COLO668 (cell line): ENCODE measurements around the gene POM121L2.
"Not testable (repeated sequence)": the region's sequence is repeated elsewhere in the genome, so short reads cannot be mapped to it uniquely, and the experiment has no call there.

Experiments used
- DNase-seq: peaks from one replicate; lab custom pipeline; 2025; ENCODE audit not compliant: unreplicated experiment; lab: John Stamatoyannopoulos, UW

POM121L2 gene

GRCh38 chr6:27294409-27294808 is 17.7 kb downstream of the POM121L2 start:
- DNase-seq, result no peak

GRCh38 chr6:27293436-27294098 is 18.5 kb downstream of the POM121L2 start:
- no peak for DNase-seq

DNA sequence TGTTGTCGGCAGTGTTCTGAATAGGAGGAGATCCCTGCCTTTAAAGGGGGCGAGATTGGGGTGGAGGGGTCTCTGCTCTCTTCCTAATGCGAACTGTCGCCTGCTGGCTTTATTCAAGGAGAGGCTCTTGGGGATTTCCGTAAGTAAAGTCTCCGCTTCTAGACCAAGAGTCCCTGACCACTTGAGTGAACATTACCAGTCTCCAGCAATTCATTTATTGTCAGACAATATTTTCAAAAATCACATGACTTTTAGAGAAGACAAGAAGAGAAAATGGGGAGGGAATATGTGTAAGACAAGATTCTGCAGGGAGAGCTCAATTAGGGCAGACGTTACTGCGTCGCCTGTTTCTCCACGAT is 21.2 kb downstream of the POM121L2 start:
- DNase-seq, result no peak

DNA sequence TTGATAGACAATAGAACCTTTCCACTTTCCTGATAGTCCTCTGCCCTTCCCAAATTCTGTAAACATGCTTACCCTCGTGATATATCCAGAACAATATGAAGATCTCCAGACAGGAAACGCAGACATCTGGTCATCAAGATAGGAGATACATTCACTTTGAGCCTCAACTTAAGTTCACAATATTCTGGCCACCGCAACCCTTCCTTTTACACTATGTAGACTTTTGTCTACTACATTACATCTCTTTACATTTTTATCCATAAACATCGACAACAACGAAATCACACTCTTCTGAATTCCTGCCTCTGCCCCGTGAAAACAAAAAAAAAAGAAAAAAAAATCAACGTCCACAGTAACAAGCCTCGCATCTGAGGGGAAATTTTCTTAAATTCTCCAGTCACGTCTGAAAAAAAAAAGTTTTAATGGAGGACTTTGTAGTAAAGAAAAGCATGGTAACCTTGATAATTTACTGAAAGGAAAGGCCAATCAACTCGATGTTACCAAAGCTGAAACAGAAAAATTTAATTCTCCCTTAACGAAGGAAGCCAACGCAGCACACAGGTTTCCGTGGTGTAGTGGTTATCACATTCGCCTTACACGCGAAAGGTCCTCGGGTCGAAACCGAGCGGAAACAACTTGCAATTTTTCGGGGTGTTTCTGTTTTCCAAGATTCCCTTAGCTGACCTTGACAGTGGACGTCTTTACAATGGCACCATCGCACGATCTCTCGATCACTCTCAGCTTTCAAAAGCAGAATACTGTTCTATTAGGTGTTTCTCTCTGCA is 21.8 kb downstream of the POM121L2 start:
- DNase-seq, result no peak

- DNase-seq, result no peak
Observed at GRCh38 chr6:27288136-27289044, 23.7 kb downstream of the POM121L2 start.

DNA sequence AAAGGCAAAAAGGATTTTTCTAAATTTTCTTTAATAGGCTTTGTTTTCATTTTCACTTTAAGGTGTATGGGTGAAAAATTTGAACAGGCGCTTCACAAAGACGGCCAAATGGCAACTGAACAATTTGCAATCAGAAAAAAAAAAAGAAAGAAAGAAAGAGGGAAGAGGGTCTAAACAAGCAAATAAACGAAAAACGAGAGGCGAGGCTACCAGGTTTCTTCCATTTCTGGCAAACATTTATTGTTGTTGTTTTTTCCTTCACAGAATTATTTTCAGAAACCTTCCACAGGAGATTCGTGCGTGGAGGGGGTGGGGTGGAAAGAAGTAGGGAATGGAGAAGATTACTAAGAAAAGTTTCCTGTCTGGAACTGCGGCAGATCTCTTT is 24.3 kb downstream of the POM121L2 start:
- no peak for DNase-seq

- DNase-seq, result no peak
Observed at GRCh38 chr6:27286141-27286540, 25.9 kb downstream of the POM121L2 start.

DNA sequence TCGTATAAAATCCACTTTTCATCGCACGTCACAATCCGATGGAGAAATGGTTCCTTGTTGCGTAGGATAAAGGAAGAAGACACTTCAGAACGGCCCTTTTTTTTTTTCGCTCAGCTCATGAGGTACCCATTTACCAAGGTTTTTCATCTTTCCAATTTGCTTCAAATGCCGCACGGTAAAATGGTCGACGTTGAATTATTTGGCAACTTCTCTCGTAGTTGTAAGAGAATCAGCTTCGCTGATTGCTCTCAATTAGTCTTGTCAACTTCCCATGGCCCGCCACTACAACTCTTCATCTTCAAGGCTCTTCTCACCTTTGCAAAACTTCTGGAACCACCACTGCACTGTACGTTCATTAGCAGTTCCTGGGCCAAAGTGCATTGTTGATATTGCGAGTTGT is 28.8 kb downstream of the POM121L2 start:
- DNase-seq, result no peak

DNA sequence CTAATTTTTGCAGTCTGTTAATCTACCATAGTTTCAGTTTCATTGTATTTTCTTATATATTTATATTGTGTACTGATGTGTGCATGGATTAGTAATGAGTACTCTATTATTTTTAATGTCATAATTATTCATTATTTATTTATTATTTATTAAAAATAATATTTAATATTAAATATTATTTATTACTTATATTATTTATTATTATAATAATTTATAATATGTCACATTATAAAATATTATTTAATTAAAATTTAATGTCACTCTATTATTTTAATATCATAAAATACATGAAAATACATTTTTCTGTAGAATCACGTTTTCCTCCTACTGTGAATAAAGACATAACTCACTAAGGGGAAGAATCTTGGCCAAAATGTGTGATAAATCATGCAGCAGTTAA is 30.5 kb downstream of the POM121L2 start:
- no peak for DNase-seq

DNA sequence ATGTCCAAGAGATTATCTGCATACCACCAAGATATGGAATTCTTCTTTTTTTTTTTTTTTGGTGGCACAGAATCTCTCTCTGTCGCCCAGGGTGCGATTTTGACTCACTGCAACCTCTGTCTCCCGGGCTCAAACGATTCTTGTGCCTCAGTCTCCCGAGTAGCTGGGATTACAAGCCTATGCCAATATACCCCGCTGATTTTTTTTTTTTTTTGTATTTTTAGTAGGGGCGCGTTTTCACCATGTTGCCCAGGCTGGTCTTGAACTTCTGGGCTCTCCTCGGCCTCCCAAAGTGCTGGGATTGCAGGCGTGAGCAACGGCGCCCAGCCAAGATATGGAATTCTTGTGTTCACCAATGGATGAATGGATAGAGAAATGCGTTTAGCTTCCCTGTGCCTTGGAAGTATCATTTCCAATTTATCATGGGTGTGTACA is 31.0 kb downstream of the POM121L2 start:
- DNase-seq, result no peak

DNA sequence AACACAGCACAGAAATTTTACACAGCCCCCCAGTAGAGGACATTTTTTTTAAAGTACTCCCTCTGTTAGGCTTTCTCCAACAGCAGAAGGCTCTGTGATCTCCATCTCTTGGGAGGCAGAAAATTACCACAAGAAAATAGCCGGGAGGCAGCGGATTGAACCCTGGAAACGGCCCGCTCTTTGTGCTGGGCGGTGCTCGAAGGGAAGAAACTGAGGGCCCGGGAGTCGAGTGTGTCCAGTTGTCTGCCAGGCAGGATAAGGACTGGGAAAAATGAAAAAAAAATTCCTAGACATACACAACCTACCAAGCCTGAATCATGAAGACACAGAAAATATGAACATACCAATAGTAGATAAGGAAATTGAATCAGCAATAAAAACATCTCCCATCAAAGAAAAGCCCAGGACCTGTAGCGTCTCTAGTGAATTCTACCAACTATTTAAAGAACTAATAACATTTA is 31.5 kb downstream of the POM121L2 start:
- DNase-seq, result no peak

DNA sequence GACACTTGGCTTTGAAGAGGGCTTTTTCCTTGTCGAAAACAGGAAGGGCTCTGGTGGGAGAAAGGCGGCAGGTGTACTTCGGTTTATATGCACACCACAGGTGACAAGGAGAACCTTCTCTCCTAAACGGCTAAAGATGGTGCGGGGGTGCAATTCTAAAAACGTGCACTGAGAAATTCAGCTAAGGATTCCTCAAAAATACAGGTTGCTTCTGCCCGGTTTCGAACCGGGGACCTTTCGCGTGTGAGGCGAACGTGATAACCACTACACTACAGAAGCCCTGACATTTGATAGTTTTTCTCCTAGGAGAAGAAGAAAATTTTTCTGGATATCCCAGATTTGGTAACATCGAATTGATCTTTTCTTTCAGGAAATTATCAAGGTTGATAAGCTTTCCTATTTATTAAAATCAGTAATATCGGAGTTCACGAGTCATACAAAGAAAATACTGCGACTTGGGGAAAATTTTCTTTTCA is 32.0 kb downstream of the POM121L2 start:
- peak; percentile 32 for DNase-seq

DNA sequence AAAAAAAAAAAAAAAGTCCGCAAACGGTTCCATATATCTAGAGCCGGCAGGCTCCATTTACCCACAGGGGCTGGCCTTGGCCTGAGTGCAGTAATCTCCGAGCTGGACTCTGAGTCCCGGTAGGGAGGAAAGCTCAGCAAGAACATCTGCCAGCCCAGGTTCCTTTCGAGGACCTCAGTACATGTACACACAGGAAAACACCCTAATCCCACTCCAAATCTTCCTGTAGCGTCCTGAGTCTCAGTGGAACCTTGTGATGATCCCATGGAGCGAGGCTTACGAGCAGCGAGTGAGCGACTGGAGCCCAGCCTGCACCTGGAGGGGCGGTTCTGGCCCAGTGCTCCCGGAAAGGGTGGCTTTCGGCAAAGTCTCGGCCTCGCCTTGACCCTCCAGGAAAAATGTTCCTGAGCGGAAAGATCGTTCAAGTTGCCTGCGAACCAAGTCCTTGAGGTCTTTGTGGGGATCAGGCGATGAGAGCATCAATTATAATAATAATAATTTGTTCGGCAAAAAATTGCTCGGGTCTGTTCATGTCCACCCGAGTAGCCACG is 32.5 kb downstream of the POM121L2 start:
- DNase-seq, result peak; percentile 28

GRCh38 chr6:27275025-27275956 is 36.8 kb downstream of the POM121L2 start:
- DNase-seq, result no peak

DNA sequence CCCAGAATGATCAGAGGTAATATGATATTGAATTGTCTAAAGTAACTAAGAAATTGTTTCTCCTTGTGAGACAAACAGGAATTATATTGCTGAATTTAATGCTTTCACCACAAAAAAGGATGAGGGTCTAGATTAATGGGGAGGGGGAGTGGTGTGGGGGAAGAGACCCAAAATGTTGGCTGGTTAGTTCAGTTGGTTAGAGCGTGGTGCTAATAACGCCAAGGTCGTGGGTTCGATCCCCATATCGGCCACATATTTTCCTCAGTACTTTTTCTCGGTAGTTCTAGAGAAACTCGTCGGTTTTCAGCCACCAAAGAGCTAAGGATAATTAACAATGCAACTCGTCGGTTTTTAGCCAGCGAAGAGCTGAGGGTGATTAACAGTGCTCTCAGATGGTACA is 38.3 kb downstream of the POM121L2 start:
- no peak for DNase-seq

DNA sequence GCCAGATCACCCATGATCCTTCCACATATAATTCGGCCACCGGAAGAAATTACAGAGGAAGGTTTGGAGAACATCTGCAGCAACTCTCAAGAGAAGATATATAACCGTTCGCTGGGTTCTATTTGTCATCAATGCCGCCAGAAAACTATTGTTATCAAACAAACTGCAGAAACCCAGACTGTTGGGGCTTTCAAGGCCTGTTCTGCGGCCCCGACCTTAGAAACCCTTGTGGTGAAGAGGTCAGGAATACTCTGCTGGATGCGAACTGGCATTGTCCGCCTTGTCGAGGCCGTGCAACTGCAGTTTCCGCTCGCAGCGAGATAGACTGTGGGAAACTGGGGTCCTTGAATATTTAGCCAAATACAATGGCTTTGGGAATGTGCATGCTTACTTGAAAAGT is 43.3 kb downstream of the POM121L2 start:
- DNase-seq, result no peak

DNA sequence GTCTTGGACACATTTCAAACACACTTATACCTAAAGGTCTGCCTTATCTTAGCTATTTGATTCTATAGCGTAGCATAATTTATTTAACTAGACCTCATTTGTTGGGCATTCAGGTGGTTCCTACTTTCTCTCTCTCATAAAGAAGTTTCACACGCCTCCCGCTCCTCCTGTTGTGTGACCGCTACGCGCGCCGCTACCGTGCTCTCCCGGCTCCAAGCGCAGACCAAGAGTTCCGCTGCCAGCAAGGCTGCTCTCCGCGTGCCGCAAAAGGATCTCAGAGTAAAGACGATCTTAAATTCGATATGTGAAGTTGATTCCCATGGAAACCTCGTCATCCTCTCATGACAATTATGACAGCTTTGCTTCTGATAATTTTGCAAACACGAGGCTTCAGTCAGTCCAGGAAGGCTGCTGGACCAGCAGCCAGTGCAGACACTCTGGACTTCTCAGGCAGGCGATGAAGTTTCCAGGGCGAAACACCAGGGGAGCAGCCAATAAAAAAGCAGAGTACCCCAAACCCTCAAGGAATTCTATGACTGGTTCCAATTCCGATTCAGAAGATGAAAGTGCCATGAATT is 44.1 kb downstream of the POM121L2 start:
- DNase-seq, result no peak

GRCh38 chr6:27267003-27267402 is 45.1 kb downstream of the POM121L2 start:
- DNase-seq, result not testable (repeated sequence)

DNA sequence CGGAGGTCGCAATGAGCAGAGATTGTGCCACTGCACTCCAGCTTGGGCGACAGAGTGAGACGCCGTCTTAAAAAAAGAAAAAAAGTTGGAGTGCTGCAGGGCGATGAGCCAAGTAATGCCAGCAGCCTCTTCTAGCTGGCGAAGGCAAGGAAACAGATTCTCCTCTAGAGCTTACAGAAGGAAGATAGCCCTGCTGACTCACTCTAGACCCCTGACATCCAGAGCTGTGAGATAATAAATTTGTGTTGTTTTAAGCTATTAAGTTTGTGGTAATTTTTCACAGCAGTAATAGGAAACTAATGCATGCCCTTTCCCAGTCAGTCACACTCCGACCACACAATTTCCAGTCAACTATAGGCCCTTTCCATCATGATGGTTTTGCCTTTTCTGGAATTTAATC is 48.2 kb downstream of the POM121L2 start:
- DNase-seq, result no peak
